Measurements from ENCODE around the gene APOBEC3G. TPM values are rescaled to one million over a fixed set of nuclear protein-coding genes. Genes with fewer than 3 reads are reported as not detected.

APOBEC3G gene
- total RNA-seq, 1 donor from 2014 or later, result 152 TPM

GRCh38 chr22:39095971-39096370 lies 18.9 kb downstream of the APOBEC3G start:
- ATAC-seq (ENCODE audit: low read depth), result no peak
- CTCF ChIA-PET, result no interaction called here
- Mint-ChIP-seq H3K27me3 (no peaks in the 10 kb centered on the region), H3K27ac (peak overlapping the region; percentile 24), H3K36me3 (ENCODE audit: low read depth) (no peaks in the 10 kb centered on the region), H3K4me1 (peaks cover 83% of the 10 kb centered on the region), H3K4me3 (no peak overlapping the region), H3K9me3 (no peaks in the 10 kb centered on the region)
- POLR2A ChIA-PET, result interaction anchor here (2.2 kb wide), 1 partner anchor 15 kb away, joined by 8 read pairs; no protein-coding TSS in a partner anchor
- TF ChIP-seq, protein P1, sequence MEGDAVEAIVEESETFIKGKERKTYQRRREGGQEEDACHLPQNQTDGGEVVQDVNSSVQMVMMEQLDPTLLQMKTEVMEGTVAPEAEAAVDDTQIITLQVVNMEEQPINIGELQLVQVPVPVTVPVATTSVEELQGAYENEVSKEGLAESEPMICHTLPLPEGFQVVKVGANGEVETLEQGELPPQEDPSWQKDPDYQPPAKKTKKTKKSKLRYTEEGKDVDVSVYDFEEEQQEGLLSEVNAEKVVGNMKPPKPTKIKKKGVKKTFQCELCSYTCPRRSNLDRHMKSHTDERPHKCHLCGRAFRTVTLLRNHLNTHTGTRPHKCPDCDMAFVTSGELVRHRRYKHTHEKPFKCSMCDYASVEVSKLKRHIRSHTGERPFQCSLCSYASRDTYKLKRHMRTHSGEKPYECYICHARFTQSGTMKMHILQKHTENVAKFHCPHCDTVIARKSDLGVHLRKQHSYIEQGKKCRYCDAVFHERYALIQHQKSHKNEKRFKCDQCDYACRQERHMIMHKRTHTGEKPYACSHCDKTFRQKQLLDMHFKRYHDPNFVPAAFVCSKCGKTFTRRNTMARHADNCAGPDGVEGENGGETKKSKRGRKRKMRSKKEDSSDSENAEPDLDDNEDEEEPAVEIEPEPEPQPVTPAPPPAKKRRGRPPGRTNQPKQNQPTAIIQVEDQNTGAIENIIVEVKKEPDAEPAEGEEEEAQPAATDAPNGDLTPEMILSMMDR (IDR thresholded peaks at IDR 0.05), result no peak
- intact Hi-C loops (cut with micrococcal nuclease), result no loop called here
- no peak for DNase-seq

- Mint-ChIP-seq H3K27me3 (no peaks in the 10 kb centered on the region), H3K4me3 (peak within 1 kb of the TSS; percentile 48), H3K9me3 (no peaks in the 10 kb centered on the region), H3K36me3 (ENCODE audit: low read depth) (no peaks in the 10 kb centered on the region), H3K4me1 (peaks cover 73% of the 10 kb centered on the region), H3K27ac (peak within 1 kb of the TSS; percentile 94)
- POLR2A ChIA-PET, result interaction anchor here (2.3 to 4.5 kb wide), 6 partner anchors 17 to 222 kb away, joined by 9 to 212 read pairs (median 21); partner anchors contain the start of genes APOBEC3C, APOBEC3D, APOBEC3G and RPL3
- CTCF ChIA-PET, result no interaction called here
- TF ChIP-seq, protein P1 (IDR thresholded peaks at IDR 0.05), result no peak
- intact Hi-C loops (cut with micrococcal nuclease), result no loop called here
- ATAC-seq (ENCODE audit: low read depth), result no peak
- no peak for DNase-seq
These were observed 20.3 kb downstream of the APOBEC3G start, which contains the start of gene APOBEC3H for GRCh38 chr22:39097098-39098020. APOBEC3H (plus strand) TSS chr22:39097244; CDS start chr22:39100279, 3,035 bp downstream.

GRCh38 chr22:39098026-39098425 lies 21.0 kb downstream of the APOBEC3G start:
- Mint-ChIP-seq H3K4me1 (peaks cover 66% of the 10 kb centered on the region), H3K27me3 (no peaks in the 10 kb centered on the region), H3K36me3 (ENCODE audit: low read depth) (no peaks in the 10 kb centered on the region), H3K9me3 (no peaks in the 10 kb centered on the region), H3K4me3 (no peak overlapping the region), H3K27ac (peak overlapping the region; percentile 94)
- CTCF ChIA-PET, result interaction anchor here (1.4 kb wide), 1 partner anchor 95 kb away, joined by 4 read pairs; no protein-coding TSS in a partner anchor
- intact Hi-C loops (cut with micrococcal nuclease), result no loop called here
- POLR2A ChIA-PET, result interaction anchor here (0.6 to 4.5 kb wide), 16 partner anchors 10 to 422 kb away, joined by 3 to 212 read pairs (median 11); partner anchors contain the start of genes APOBEC3C, APOBEC3D, APOBEC3G and ATF4
- DNase-seq (no peak), ATAC-seq (ENCODE audit: low read depth) (no peak)
- TF ChIP-seq, protein P1 (IDR thresholded peaks at IDR 0.05), result no peak

- intact Hi-C loops (cut with micrococcal nuclease), result no loop called here
- Mint-ChIP-seq H3K36me3 (ENCODE audit: low read depth) (no peaks in the 10 kb centered on the region), H3K9me3 (no peaks in the 10 kb centered on the region), H3K4me1 (peaks cover 65% of the 10 kb centered on the region), H3K27me3 (no peaks in the 10 kb centered on the region), H3K4me3 (peak overlapping the region; percentile 73), H3K27ac (peak overlapping the region; percentile 94)
- TF ChIP-seq, protein P1 (IDR thresholded peaks at IDR 0.05), result no peak
- ATAC-seq (ENCODE audit: low read depth), result no peak
- POLR2A ChIA-PET, result interaction anchor here (0.6 to 4.5 kb wide), 27 partner anchors 9 to 421 kb away, joined by 3 to 212 read pairs (median 5); partner anchors contain the start of genes APOBEC3C, APOBEC3D, APOBEC3F and APOBEC3G
- DNase-seq, result no peak
- CTCF ChIA-PET, result interaction anchor here (1.0 to 2.6 kb wide), 8 partner anchors 11 to 206 kb away, joined by 3 to 14 read pairs (median 4); no protein-coding TSS in a partner anchor
These were observed 21.5 kb downstream of the APOBEC3G start for GRCh38 chr22:39098576-39098975.

DNA sequence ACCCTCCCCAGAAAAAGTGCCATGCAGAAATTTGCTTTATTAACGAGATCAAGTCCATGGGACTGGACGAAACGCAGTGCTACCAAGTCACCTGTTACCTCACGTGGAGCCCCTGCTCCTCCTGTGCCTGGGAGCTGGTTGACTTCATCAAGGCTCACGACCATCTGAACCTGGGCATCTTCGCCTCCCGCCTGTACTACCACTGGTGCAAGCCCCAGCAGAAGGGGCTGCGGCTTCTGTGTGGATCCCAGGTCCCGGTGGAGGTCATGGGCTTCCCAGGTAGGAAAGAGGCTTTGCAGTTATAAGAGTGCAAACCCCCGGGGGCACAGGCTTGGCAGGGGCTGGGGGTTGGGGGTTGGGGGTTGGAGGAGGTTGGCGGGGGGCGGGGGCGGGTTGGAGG lies 24.2 kb downstream of the APOBEC3G start:
- intact Hi-C loops (cut with micrococcal nuclease), result no loop called here
- DNase-seq (no peak), ATAC-seq (ENCODE audit: low read depth) (no peak)
- TF ChIP-seq, protein P1 (IDR thresholded peaks at IDR 0.05), result no peak
- H3K27me3 Mint-ChIP-seq, result no peaks in the 10 kb centered on the region
- CTCF ChIA-PET, result interaction anchor here (2.6 kb wide), 1 partner anchor 17 kb away, joined by 14 read pairs; no protein-coding TSS in a partner anchor
- POLR2A ChIA-PET, result interaction anchor here (1.2 to 1.9 kb wide), 2 partner anchors 9 to 17 kb away, joined by 4 to 14 read pairs; no protein-coding TSS in a partner anchor
- H3K9me3 Mint-ChIP-seq, result no peaks in the 10 kb centered on the region
- H3K4me3 Mint-ChIP-seq, result no peak overlapping the region
- peaks cover 47% of the 10 kb centered on the region for H3K4me1 Mint-ChIP-seq
- peak overlapping the region; percentile 63 for H3K27ac Mint-ChIP-seq
- H3K36me3 Mint-ChIP-seq (ENCODE audit: low read depth), result no peaks in the 10 kb centered on the region
